ENCODE data around the gene PLSCR5.

The PLSCR5 gene

GRCh38 chr3:146581951-146582467 lies 23.1 kb downstream of the PLSCR5 start:
- DNase-seq: no peak

GRCh38 chr3:146581080-146581601 lies 24.0 kb downstream of the PLSCR5 start:
- no peak for DNase-seq

- no peak for DNase-seq
Observed at GRCh38 chr3:146577662-146578061, 27.5 kb downstream of the PLSCR5 start.

- no peak for DNase-seq
Observed at GRCh38 chr3:146575636-146576035, 29.5 kb downstream of the PLSCR5 start.

- DNase-seq: no peak
Observed at GRCh38 chr3:146574173-146574572, 31.0 kb downstream of the PLSCR5 start.

GRCh38 chr3:146569314-146569713 lies 35.8 kb downstream of the PLSCR5 start:
- no peak for DNase-seq

- DNase-seq: no peak
Observed at GRCh38 chr3:146566138-146566537, 39.0 kb downstream of the PLSCR5 start.

- no peak for DNase-seq
Observed at GRCh38 chr3:146561879-146562278, 43.3 kb downstream of the PLSCR5 start.

- DNase-seq: no peak
Observed at GRCh38 chr3:146561463-146561862, 43.7 kb downstream of the PLSCR5 start.

- no peak for DNase-seq
Observed at GRCh38 chr3:146560678-146561077, 44.5 kb downstream of the PLSCR5 start.

GRCh38 chr3:146559388-146559787 lies 45.8 kb downstream of the PLSCR5 start:
- DNase-seq: no peak

- DNase-seq: no peak
Observed at GRCh38 chr3:146558781-146559180, 46.4 kb downstream of the PLSCR5 start.

GRCh38 chr3:146557745-146558144 lies 47.4 kb downstream of the PLSCR5 start:
- no peak for DNase-seq

GRCh38 chr3:146555311-146555710 lies 49.8 kb downstream of the PLSCR5 start:
- DNase-seq: no peak

GRCh38 chr3:146554151-146554760 lies 50.9 kb downstream of the PLSCR5 start:
- DNase-seq: no peak

- no peak for DNase-seq
Observed at GRCh38 chr3:146550743-146551510, 54.2 kb downstream of the PLSCR5 start.

- no peak for DNase-seq
Observed at GRCh38 chr3:146550070-146550615, 55.0 kb downstream of the PLSCR5 start.

GRCh38 chr3:146547235-146547835 lies 57.8 kb downstream of the PLSCR5 start:
- no peak for DNase-seq

GRCh38 chr3:146546366-146546965 lies 58.7 kb downstream of the PLSCR5 start:
- DNase-seq: no peak

GRCh38 chr3:146544929-146545528 lies 60.1 kb downstream of the PLSCR5 start:
- DNase-seq: no peak

- DNase-seq: peak; percentile 78
Observed at GRCh38 chr3:146544002-146544928, 60.9 kb downstream of the PLSCR5 start, which contains the start of gene PLSCR1. Gene PLSCR1 (minus strand): TSS chr3:146544607. CDS start chr3:146536552, 8,055 bp downstream.
